ENCODE data around the gene EBF3. TPM values are rescaled to one million over a fixed set of nuclear protein-coding genes. Genes with fewer than 3 reads are reported as not detected.

Gene EBF3
- total and polyA plus RNA-seq, 9 of the 15 experiments (the other 6 are each of a cell fraction or from before 2014, with no cell fraction given) = not detected

GRCh38 chr10:129951101-129951969 lies 12.7 kb downstream of the EBF3 start:
- Histone ChIP-seq H3K79me2 (ENCODE audit: control insufficient read depth, insufficient read depth, low read length) (no peaks in the 10 kb centered on the region), H3K36me3 (ENCODE audit: control insufficient read depth, insufficient read depth, low read length) (no peaks in the 10 kb centered on the region), H3K4me3 (no peak overlapping the region), H3K4me1 (replicated peaks in 1 of 2; ENCODE audit: control insufficient read depth in 2 of 2, insufficient read depth in 2 of 2, low read length in 2 of 2) (no peaks in the 10 kb centered on the region), H3K9me3 (replicated peaks; ENCODE audit: control insufficient read depth, insufficient read depth, low read depth, low read length) (no peaks in the 10 kb centered on the region), H3K27me3 (ENCODE audit: control insufficient read depth in 2 of 2, insufficient read depth in 2 of 2, low read length in 2 of 2) (peaks cover 0 to 10% of the 10 kb centered on the region in 2 experiments; a peak in 2 of 5 replicates), H3K4me2 (ENCODE audit: insufficient read depth, low read length) (no peak overlapping the region), H3K9ac (ENCODE audit: insufficient read depth in 1 of 2, low read depth in 2 of 2, low read length in 2 of 2) (no peak overlapping the region), H4K20me1 (replicated peaks; ENCODE audit: control insufficient read depth, insufficient read depth, low read length) (no peaks in the 10 kb centered on the region), H3K9me1 (ENCODE audit: control insufficient read depth, insufficient read depth, low read length) (no peaks in the 10 kb centered on the region), H3K27ac (ENCODE audit: extremely low read depth, low read depth, low read length) (no peak overlapping the region), H2AFZ (ENCODE audit: low read depth, low read length) (no peak overlapping the region)
- POLR2A ChIA-PET = no interaction called here
- no TSS peak for BruUV-seq (replicated peaks)
- in situ Hi-C loops (cut with MboI) (no loop called here), intact Hi-C loops (cut with micrococcal nuclease) (no loop called here)
- CTCF ChIA-PET (ENCODE audit: low intra/inter-chr PET ratio) = no interaction called here
- FAIRE-seq = no peak
- no peak for DNase-seq (ENCODE audit: extremely low read depth in 1 of 4, low spot score in 3 of 4)
- 7% methylated on average over 25 of the region's 30 CpGs for WGBS (ENCODE audit: insufficient coverage, low coverage, missing lambda C conversion rate)
- ATAC-seq = no peak
- TF ChIP-seq, protein P1, sequence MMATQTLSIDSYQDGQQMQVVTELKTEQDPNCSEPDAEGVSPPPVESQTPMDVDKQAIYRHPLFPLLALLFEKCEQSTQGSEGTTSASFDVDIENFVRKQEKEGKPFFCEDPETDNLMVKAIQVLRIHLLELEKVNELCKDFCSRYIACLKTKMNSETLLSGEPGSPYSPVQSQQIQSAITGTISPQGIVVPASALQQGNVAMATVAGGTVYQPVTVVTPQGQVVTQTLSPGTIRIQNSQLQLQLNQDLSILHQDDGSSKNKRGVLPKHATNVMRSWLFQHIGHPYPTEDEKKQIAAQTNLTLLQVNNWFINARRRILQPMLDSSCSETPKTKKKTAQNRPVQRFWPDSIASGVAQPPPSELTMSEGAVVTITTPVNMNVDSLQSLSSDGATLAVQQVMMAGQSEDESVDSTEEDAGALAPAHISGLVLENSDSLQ (IDR thresholded peaks at IDR 0.05) = no peak
- TF ChIP-seq, protein P2, sequence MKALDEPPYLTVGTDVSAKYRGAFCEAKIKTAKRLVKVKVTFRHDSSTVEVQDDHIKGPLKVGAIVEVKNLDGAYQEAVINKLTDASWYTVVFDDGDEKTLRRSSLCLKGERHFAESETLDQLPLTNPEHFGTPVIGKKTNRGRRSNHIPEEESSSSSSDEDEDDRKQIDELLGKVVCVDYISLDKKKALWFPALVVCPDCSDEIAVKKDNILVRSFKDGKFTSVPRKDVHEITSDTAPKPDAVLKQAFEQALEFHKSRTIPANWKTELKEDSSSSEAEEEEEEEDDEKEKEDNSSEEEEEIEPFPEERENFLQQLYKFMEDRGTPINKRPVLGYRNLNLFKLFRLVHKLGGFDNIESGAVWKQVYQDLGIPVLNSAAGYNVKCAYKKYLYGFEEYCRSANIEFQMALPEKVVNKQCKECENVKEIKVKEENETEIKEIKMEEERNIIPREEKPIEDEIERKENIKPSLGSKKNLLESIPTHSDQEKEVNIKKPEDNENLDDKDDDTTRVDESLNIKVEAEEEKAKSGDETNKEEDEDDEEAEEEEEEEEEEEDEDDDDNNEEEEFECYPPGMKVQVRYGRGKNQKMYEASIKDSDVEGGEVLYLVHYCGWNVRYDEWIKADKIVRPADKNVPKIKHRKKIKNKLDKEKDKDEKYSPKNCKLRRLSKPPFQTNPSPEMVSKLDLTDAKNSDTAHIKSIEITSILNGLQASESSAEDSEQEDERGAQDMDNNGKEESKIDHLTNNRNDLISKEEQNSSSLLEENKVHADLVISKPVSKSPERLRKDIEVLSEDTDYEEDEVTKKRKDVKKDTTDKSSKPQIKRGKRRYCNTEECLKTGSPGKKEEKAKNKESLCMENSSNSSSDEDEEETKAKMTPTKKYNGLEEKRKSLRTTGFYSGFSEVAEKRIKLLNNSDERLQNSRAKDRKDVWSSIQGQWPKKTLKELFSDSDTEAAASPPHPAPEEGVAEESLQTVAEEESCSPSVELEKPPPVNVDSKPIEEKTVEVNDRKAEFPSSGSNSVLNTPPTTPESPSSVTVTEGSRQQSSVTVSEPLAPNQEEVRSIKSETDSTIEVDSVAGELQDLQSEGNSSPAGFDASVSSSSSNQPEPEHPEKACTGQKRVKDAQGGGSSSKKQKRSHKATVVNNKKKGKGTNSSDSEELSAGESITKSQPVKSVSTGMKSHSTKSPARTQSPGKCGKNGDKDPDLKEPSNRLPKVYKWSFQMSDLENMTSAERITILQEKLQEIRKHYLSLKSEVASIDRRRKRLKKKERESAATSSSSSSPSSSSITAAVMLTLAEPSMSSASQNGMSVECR (CRISPR knock-in tag; IDR thresholded peaks at IDR 0.05) = no peak
- TF ChIP-seq ID3 (CRISPR knock-in tag; IDR thresholded peaks at IDR 0.05) (no peak), ID3 (tag; IDR thresholded peaks at IDR 0.05) (no peak), CREB5 (CRISPR knock-in tag; IDR thresholded peaks at IDR 0.05) (no peak), PHF8 (IDR thresholded peaks at IDR 0.05; ENCODE audit: borderline replicate concordance, low read length) (no peak), SIRT6 (IDR thresholded peaks at IDR 0.05; ENCODE audit: low read depth, low read length) (no peak), ZNF143 (CRISPR knock-in tag; IDR thresholded peaks at IDR 0.05) (no peak), BRD4 (IDR thresholded peaks at IDR 0.05) (no peak), RUNX1 (IDR thresholded peaks at IDR 0.05; ENCODE audit: low read depth) (no peak)
